A549 (cell line): Measurements from ENCODE around the gene MSL3B.

ENCODE experiments used
- CBX2 ChIP-seq: fragments of 200-600 bp; sonication (generic); IDR thresholded peaks from 2 replicates; pipeline ENCODE4 v1.6.1; 2016; ENCODE audit warnings: low read depth, mild to moderate bottlenecking, borderline replicate concordance
- CHD2 ChIP-seq: fragments of 150-350 bp; IDR thresholded peaks from 2 replicates; pipeline ENCODE4 v1.6.1; 2014; ENCODE audit warnings: low read length; ENCODE audit not compliant: partially characterized antibody
- CTCF ChIP-seq: fragments of >200 bp; sonication (Bioruptor Twin); formaldehyde crosslinking; IDR thresholded peaks from 3 replicates; pipeline ENCODE4 v1.5.1; 2016
- HDAC2 ChIP-seq: fragments of 200-600 bp; sonication (generic); IDR thresholded peaks from 2 replicates; pipeline ENCODE4 v1.6.1; 2016
- MAZ ChIP-seq: fragments of 150-350 bp; IDR thresholded peaks from 2 replicates; pipeline ENCODE4 v1.6.1; 2014; ENCODE audit warnings: antibody characterized with exemption, low read depth, low read length, borderline replicate concordance
- MYC ChIP-seq: IDR thresholded peaks from 2 replicates; pipeline ENCODE4 v1.6.1; 2012; ENCODE audit warnings: mild to moderate bottlenecking, inconsistent platforms, low read length, improper control_type of control experiment, borderline replicate concordance
- POLR2A ChIP-seq: IDR thresholded peaks from 2 replicates; pipeline ENCODE4 v1.6.1; 2012; ENCODE audit warnings: mild to moderate bottlenecking, low read length
- RAD21 ChIP-seq, 2 experiments: fragments of >200 bp in 1 of 2; sonication (Bioruptor Twin) in 1 of 2; formaldehyde crosslinking in 1 of 2; IDR thresholded peaks in 1 of 2; conservative IDR thresholded peaks in 1 of 2; 2 replicates in 1 of 2; 3 replicates in 1 of 2; pipeline ENCODE4 v1.6.1; 2012 to 2018; ENCODE audit warnings: inconsistent platforms in 1 of 2
- RFX5 ChIP-seq: fragments of 450-650 bp; IDR thresholded peaks from 2 replicates; pipeline ENCODE4 v1.7.1; 2014; ENCODE audit warnings: antibody characterized with exemption, mild to moderate bottlenecking, moderate library complexity
- RNF2 ChIP-seq: fragments of 200-600 bp; sonication (generic); IDR thresholded peaks from 2 replicates; pipeline ENCODE4 v1.6.1; 2016; ENCODE audit warnings: low read depth, mild to moderate bottlenecking, antibody characterized with exemption, moderate library complexity, borderline replicate concordance
- SMC3 ChIP-seq: fragments of >200 bp; sonication (Bioruptor Twin); formaldehyde crosslinking; IDR thresholded peaks from 3 replicates; pipeline ENCODE4 v1.6.1; 2018; ENCODE audit warnings: inconsistent platforms
- ZFP36 ChIP-seq: fragments of 450-650 bp; IDR thresholded peaks from 2 replicates; pipeline ENCODE4 v1.6.1; 2014; ENCODE audit warnings: borderline replicate concordance; ENCODE audit not compliant: partially characterized antibody
- ZSCAN20 ChIP-seq: fragments of 250-450 bp; sonication (Bioruptor Pico); IDR thresholded peaks from 2 replicates; pipeline ENCODE4 v1.8.0; 2022; ENCODE audit warnings: mild to moderate bottlenecking, moderate library complexity

GRCh38 chr2:233820774-233821105 lies 47.4 kb downstream of the MSL3B start:
- no peak for TF ChIP-seq MYC
- no peak for TF ChIP-seq ZFP36
- TF ChIP-seq SMC3: no peak
- no peak for TF ChIP-seq ZSCAN20 (CRISPR knock-in tag)
- no peak for TF ChIP-seq CTCF
- TF ChIP-seq CHD2: no peak
- TF ChIP-seq POLR2A: no peak
- TF ChIP-seq CBX2: no peak
- no peak for TF ChIP-seq RNF2
- no peak for TF ChIP-seq HDAC2
- no peak for TF ChIP-seq RAD21 (conservative IDR thresholded peaks at IDR 0.05 in 1 of 2, IDR thresholded peaks at IDR 0.05 in 1 of 2)
- TF ChIP-seq MAZ: no peak
- TF ChIP-seq RFX5: no peak
